Esophagus squamous epithelium (tissue), 5 donors: ENCODE measurements around the gene GRIN3B. TPM values are rescaled to one million over a fixed set of nuclear protein-coding genes. Genes with fewer than 3 reads are reported as not detected.

Experiments
- DNase-seq: peaks from one replicate; lab custom pipeline; 2025; lab: John Stamatoyannopoulos, UW
- H3K27ac ChIP-seq, 4 donors: fragments of 200-600 bp; sonication (generic); one replicate each; pipeline ENCODE4 v1.5.1; 2016 to 2019; ENCODE audit warnings: mild to moderate bottlenecking in 1 of 4
- H3K27me3 ChIP-seq, 4 donors: fragments of 200-600 bp; sonication (generic); 1 replicate in 3 of 4; 2 replicates in 1 of 4; pipeline versions ENCODE4 v1.5.1 to v1.6.0; 2017 to 2021; ENCODE audit warnings: antibody characterized with exemption in 1 of 4
- H3K36me3 ChIP-seq, 3 donors: fragments of 200-600 bp; sonication (generic); one replicate each; pipeline ENCODE4 v1.5.1; 2016 to 2019
- H3K4me1 ChIP-seq, 3 donors: fragments of 200-600 bp; sonication (generic); one replicate each; pipeline ENCODE4 v1.5.1; 2017 to 2019
- H3K4me3 ChIP-seq, 4 donors: fragments of 200-600 bp; sonication (generic); 1 replicate in 3 of 4; 2 replicates in 1 of 4; pipeline ENCODE4 v1.5.1; 2016 to 2019; ENCODE audit warnings: mild to moderate bottlenecking in 2 of 4, moderate library complexity in 1 of 4
- H3K9me3 ChIP-seq, 3 donors: fragments of 200-600 bp; sonication (generic); one replicate each; pipeline ENCODE4 v1.5.1; 2016 to 2019
- CTCF ChIP-seq, 6 experiments: fragments of 450-650 bp in 4 of 6; fragments of 200-600 bp in 2 of 6; sonication (generic) in 2 of 6; IDR thresholded peaks; one replicate each; pipeline ENCODE4 v1.5.1; 2016 to 2019; ENCODE audit warnings: antibody characterized with exemption in 6 of 6, mild to moderate bottlenecking in 4 of 6, moderate library complexity in 4 of 6
- POLR2A ChIP-seq, 4 donors: fragments of 450-650 bp; IDR thresholded peaks; one replicate each; pipeline ENCODE4 v1.6.1; 2017; ENCODE audit warnings: antibody characterized with exemption in 4 of 4, mild to moderate bottlenecking in 4 of 4, moderate library complexity in 3 of 4
- WGBS, 2 donors: methylation state at CpG; one replicate each; pipeline ENCODE4 v1.1.5; 2018; 5-methylcytosine and 5-hydroxymethylcytosine counted together
- intact Hi-C: fragments of 100-400 bp; cut with DNase I; formaldehyde crosslinking; loops from one replicate; pipeline ENCODE4 v1.15.0; 2022
- total RNA-seq, 4 donors: library from RNA; depleted of rRNA; stranded (reverse); fragments of >200 nt; gene quantifications; one replicate each; pipeline ENCODE4 v1.1.0, GENCODE V29; 2016
- donor health status: DM: yes; HTN: yes; CAD: no.

The GRIN3B gene
- total RNA-seq, 4 donors from 2014 or later: not detected

GRCh38 chr19:1009041-1009980 is 9.1 kb downstream of the GRIN3B start:
- 81 to 92% methylated on average over 4 to 7 of the region's 92 CpGs for WGBS, 2 donors
- Histone ChIP-seq H3K27ac (peak overlapping the region; percentile 39 to 75 (median 57)), H3K9me3 (no peaks in the 10 kb centered on the region), H3K4me1 (peaks cover 0 to 25% (median 0%) of the 10 kb centered on the region in 3 donors), H3K4me3 (peak overlapping the region in 2 of 4 donors; percentile 2 to 28), H3K27me3 (peaks cover 0 to 8% (median 0%) of the 10 kb centered on the region in 4 donors), H3K36me3 (peaks cover 43 to 62% (median 45%) of the 10 kb centered on the region in 3 donors)
- no peak for TF ChIP-seq POLR2A (IDR thresholded peaks at IDR 0.05)
- TF ChIP-seq CTCF (IDR thresholded peaks at IDR 0.05): no peak
- no peak for DNase-seq
- intact Hi-C loops: no loop called here

GRCh38 chr19:1009981-1010538 is 9.8 kb downstream of the GRIN3B start:
- no peaks in the 10 kb centered on the region for H3K9me3 ChIP-seq
- peaks cover 0 to under 1% (median 0%) of the 10 kb centered on the region in 4 donors for H3K27me3 ChIP-seq
- peaks cover 44 to 70% (median 45%) of the 10 kb centered on the region in 3 donors for H3K36me3 ChIP-seq
- WGBS, 2 donors: no CpG with 5 or more reads among the region's 29 CpGs
- intact Hi-C loops: no loop called here
- peak overlapping the region in 3 of 4 donors; percentile 49 to 75 (median 65) for H3K27ac ChIP-seq
- TF ChIP-seq POLR2A (IDR thresholded peaks at IDR 0.05) (no peak), CTCF (IDR thresholded peaks at IDR 0.05) (no peak)
- H3K4me1 ChIP-seq: peaks cover 5 to 33% (median 5%) of the 10 kb centered on the region in 3 donors
- no peak for DNase-seq
- no peak overlapping the region for H3K4me3 ChIP-seq

GRCh38 chr19:1010586-1011510 is 10.6 kb downstream of the GRIN3B start:
- Histone ChIP-seq H3K27ac (peak overlapping the region in 1 of 4 donors; percentile 75), H3K9me3 (no peaks in the 10 kb centered on the region), H3K4me1 (peaks cover 12 to 41% (median 13%) of the 10 kb centered on the region in 3 donors), H3K4me3 (no peak overlapping the region), H3K36me3 (peaks cover 44 to 74% (median 45%) of the 10 kb centered on the region in 3 donors), H3K27me3 (no peaks in the 10 kb centered on the region)
- intact Hi-C loops: no loop called here
- WGBS, 2 donors: 73 to 97% methylated on average over 3 to 4 of the region's 56 CpGs
- TF ChIP-seq CTCF (IDR thresholded peaks at IDR 0.05) (no peak), POLR2A (IDR thresholded peaks at IDR 0.05) (no peak)
- no peak for DNase-seq

GRCh38 chr19:1011831-1012333 is 11.7 kb downstream of the GRIN3B start:
- DNase-seq: no peak
- Histone ChIP-seq H3K9me3 (no peaks in the 10 kb centered on the region), H3K27me3 (no peaks in the 10 kb centered on the region), H3K4me3 (no peak overlapping the region), H3K27ac (no peak overlapping the region), H3K4me1 (peaks cover 23 to 51% (median 23%) of the 10 kb centered on the region in 3 donors), H3K36me3 (peaks cover 44 to 74% (median 45%) of the 10 kb centered on the region in 3 donors)
- TF ChIP-seq CTCF (IDR thresholded peaks at IDR 0.05) (no peak), POLR2A (IDR thresholded peaks at IDR 0.05) (no peak)
- WGBS, 2 donors: 95% methylated on average over 8 of the region's 36 CpGs; no CpG with 5 or more reads in 1 of the 2 donors
- intact Hi-C loops: no loop called here
